Kasumi-1 (cell line): ENCODE results near the gene STX16.
"Not testable (repeated sequence)": the region's sequence is repeated elsewhere in the genome, so short reads cannot be mapped to it uniquely, and the experiment has no call there.

Experiments
- DNase-seq, 2 experiments: peaks; one replicate each; lab custom pipeline; 2025; lab: John Stamatoyannopoulos, UW

Gene STX16

DNA sequence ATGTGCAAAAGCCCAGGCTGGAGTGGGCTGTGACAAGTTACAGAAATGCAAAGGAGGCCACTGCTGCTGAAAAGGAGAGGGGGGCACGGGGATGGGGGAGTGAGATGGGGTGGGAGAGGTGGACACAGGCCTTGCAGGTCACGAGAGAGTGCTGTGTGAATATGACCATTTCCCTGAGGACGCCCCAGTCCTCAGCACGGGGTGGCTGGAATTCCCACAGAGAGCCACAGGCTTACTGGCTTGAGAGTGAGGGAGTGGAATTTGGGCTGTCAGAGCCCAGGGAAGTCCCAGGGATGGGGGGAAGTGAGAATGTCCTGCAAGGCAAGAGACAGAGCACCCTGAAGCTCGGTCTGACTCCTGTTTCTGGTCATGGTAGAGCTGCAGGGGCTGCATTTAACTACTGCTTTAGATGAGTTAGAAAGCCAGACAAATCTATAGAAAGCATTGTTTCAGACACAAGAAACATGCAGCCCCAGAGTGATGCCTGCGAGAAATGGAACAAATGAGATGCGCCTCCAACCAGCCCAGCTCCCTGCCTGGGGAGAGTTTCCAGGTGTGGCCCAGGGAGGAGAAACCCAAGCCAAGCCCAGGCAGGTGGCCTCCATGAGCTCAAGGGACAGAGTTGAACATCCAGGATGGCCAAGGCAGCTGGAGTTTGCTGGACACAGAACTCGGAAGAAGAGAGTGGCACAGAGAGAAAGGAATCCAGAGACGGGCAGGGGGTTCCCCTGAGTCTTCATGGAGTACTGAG, 72.0 kb downstream of the STX16 start:
- DNase-seq = no peak

DNA sequence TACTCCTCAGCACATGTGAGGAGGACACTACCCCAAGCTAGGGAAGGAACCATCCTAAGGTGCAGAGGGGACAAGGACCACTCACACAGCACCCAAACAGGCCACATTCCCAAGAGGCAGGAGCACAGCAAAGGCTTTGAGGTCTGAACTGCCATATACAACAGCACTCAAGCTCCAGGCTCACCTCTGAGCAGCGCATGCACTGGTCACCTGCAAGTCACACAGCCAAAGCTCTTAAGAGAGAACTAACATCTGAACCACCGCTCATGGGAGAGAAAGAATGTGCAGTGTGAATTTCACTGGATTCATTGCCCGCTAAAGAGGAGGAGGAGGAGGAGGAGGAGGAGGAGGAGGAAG, 72.5 kb downstream of the STX16 start:
- no peak for DNase-seq

DNA sequence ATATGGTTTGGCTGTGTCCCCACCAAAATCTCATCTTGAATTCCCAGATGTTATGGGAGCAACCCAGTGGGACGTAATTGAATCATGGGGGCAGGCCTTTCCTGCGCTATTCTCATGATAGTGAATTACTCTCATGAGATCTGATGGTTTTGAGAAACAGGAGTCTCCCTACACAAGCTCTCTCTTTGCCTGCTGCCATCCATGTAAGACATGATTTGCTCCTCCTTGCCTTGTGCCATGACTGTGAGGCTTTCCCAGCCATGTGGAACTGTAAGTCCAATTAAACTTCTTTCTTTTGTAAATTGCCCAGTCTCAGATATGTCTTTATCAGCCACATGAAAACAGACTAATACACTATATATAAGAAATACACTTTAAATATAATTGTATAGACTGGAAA, 75.1 kb downstream of the STX16 start:
- not testable (repeated sequence) for DNase-seq
